Hepatocyte (in vitro differentiated cells): ENCODE data around the gene BLOC1S4. TPM values are rescaled to one million over a fixed set of nuclear protein-coding genes. Genes with fewer than 3 reads are reported as not detected.

Experiments
- DNase-seq: peaks from one replicate; pipeline ENCODE4 v3.0.0-alpha.2; 2016; ENCODE audit warnings: low spot score
- H2AFZ ChIP-seq: fragments of 200-600 bp; sonication (generic); 2 replicates; pipeline ENCODE4 v1.6.0; 2016; ENCODE audit warnings: antibody characterized with exemption, mild to moderate bottlenecking
- H3K27ac ChIP-seq: fragments of 200-600 bp; sonication (generic); 2 replicates; pipeline ENCODE4 v1.5.1; 2016; ENCODE audit warnings: mild to moderate bottlenecking
- H3K27me3 ChIP-seq: fragments of 200-600 bp; sonication (generic); 2 replicates; pipeline ENCODE4 v1.6.1; 2016
- H3K36me3 ChIP-seq: fragments of 200-600 bp; sonication (generic); replicated peaks from 2 replicates; pipeline ENCODE4 v1.5.1; 2016; ENCODE audit warnings: low read depth; ENCODE audit not compliant: insufficient read depth
- H3K4me1 ChIP-seq: fragments of 200-600 bp; sonication (generic); 2 replicates; pipeline ENCODE4 v1.5.1; 2016; ENCODE audit warnings: mild to moderate bottlenecking, moderate library complexity; ENCODE audit not compliant: insufficient read depth
- H3K4me2 ChIP-seq: fragments of 200-600 bp; sonication (generic); 2 replicates; pipeline ENCODE4 v1.6.0; 2016
- H3K4me3 ChIP-seq: fragments of 200-600 bp; sonication (generic); 2 replicates; pipeline ENCODE4 v1.5.1; 2016; ENCODE audit warnings: mild to moderate bottlenecking
- H3K79me2 ChIP-seq: fragments of 200-600 bp; sonication (generic); 2 replicates; pipeline ENCODE4 v1.6.0; 2017; ENCODE audit warnings: mild to moderate bottlenecking
- H3K9me2 ChIP-seq: fragments of 200-600 bp; sonication (generic); replicated peaks from 2 replicates; pipeline ENCODE4 v1.6.0; 2017; ENCODE audit warnings: mild to moderate bottlenecking; ENCODE audit not compliant: insufficient read depth
- H3K9me3 ChIP-seq: fragments of 200-600 bp; sonication (generic); 2 replicates; pipeline ENCODE4 v1.5.1; 2016; ENCODE audit warnings: low read depth, mild to moderate bottlenecking
- H4K20me1 ChIP-seq: fragments of 200-600 bp; sonication (generic); 2 replicates; pipeline ENCODE4 v1.6.0; 2016; ENCODE audit warnings: mild to moderate bottlenecking; ENCODE audit not compliant: insufficient read depth, poor library complexity, severe bottlenecking
- EZH2 ChIP-seq: fragments of 200-600 bp; sonication (generic); IDR thresholded peaks from 2 replicates; pipeline ENCODE4 v1.6.1; 2016; ENCODE audit warnings: antibody characterized with exemption, mild to moderate bottlenecking, borderline replicate concordance
- EZH2phosphoT487 ChIP-seq: fragments of 200-600 bp; sonication (generic); IDR thresholded peaks from one replicate; pipeline ENCODE4 v1.6.1; 2018; ENCODE audit warnings: antibody characterized with exemption, mild to moderate bottlenecking, low read depth, moderate library complexity; ENCODE audit not compliant: unreplicated experiment, severe bottlenecking
- WGBS: methylation state at CpG from one replicate; pipeline ENCODE4 v1.1.6; 2016; ENCODE audit warnings: low lambda C conversion rate; ENCODE audit errors: missing lambda C conversion rate; 5-methylcytosine and 5-hydroxymethylcytosine counted together
- polyA plus RNA-seq: library from polyadenylated mRNA; unstranded; fragments of >200 nt; fragmentation: Nextera tagmentation; extraction: Ambion mirVana; gene quantifications from 2 replicates; pipeline ENCODE4 v1.2.1, GENCODE V29; 2016
- total RNA-seq: library from RNA; depleted of rRNA; stranded (reverse); fragments of >200 nt; gene quantifications from 2 replicates; pipeline ENCODE4 v1.2.3, GENCODE V29; 2014
- TF ChIP-seq, protein P1 (sequence below): fragments of 200-600 bp; sonication (generic); IDR thresholded peaks from 2 replicates; pipeline ENCODE4 v1.5.1; 2016; ENCODE audit warnings: antibody characterized with exemption, mild to moderate bottlenecking; ENCODE audit not compliant: poor library complexity

BLOC1S4 gene
- total and polyA plus RNA-seq, 2 experiments from 2014 or later: 33.3 to 60.0 TPM

DNA sequence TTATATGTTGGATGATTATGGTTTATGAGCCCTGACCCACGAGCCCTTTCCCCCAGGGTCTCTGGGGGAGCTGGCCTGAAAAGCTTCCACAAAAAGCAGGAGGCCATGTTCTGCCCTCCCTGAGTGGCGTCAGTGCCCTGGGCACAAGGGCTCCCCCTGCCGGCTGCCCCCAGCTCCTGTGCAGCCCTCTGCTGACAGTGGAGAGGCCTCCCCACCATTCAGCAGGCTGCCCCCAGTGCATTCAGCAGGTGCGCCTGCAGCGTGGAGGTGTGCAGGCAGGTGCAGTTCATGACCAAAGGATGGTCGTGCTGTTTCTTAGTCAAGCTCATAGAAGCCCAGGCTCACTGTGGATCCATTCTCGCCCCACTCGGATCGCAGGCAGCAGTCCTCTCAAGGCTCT lies 34.8 kb upstream of the BLOC1S4 start:
- H3K9me2 ChIP-seq: no peaks in the 10 kb centered on the region
- no peaks in the 10 kb centered on the region for H3K27me3 ChIP-seq
- no peak for DNase-seq
- no peaks in the 10 kb centered on the region for H4K20me1 ChIP-seq
- H3K4me3 ChIP-seq: no peak overlapping the region
- no peak overlapping the region for H3K4me2 ChIP-seq
- H3K4me1 ChIP-seq: peaks cover under 1% of the 10 kb centered on the region
- WGBS: 91% methylated on average over 9 of the region's 9 CpGs
- H3K27ac ChIP-seq: no peak overlapping the region
- no peak overlapping the region for H2AFZ ChIP-seq
- H3K36me3 ChIP-seq: no peaks in the 10 kb centered on the region
- H3K79me2 ChIP-seq: peaks cover 7% of the 10 kb centered on the region
- no peaks in the 10 kb centered on the region for H3K9me3 ChIP-seq
- TF ChIP-seq EZH2 (no peak), EZH2phosphoT487 (no peak)
- TF ChIP-seq, protein P1, sequence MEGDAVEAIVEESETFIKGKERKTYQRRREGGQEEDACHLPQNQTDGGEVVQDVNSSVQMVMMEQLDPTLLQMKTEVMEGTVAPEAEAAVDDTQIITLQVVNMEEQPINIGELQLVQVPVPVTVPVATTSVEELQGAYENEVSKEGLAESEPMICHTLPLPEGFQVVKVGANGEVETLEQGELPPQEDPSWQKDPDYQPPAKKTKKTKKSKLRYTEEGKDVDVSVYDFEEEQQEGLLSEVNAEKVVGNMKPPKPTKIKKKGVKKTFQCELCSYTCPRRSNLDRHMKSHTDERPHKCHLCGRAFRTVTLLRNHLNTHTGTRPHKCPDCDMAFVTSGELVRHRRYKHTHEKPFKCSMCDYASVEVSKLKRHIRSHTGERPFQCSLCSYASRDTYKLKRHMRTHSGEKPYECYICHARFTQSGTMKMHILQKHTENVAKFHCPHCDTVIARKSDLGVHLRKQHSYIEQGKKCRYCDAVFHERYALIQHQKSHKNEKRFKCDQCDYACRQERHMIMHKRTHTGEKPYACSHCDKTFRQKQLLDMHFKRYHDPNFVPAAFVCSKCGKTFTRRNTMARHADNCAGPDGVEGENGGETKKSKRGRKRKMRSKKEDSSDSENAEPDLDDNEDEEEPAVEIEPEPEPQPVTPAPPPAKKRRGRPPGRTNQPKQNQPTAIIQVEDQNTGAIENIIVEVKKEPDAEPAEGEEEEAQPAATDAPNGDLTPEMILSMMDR: no peak

DNA sequence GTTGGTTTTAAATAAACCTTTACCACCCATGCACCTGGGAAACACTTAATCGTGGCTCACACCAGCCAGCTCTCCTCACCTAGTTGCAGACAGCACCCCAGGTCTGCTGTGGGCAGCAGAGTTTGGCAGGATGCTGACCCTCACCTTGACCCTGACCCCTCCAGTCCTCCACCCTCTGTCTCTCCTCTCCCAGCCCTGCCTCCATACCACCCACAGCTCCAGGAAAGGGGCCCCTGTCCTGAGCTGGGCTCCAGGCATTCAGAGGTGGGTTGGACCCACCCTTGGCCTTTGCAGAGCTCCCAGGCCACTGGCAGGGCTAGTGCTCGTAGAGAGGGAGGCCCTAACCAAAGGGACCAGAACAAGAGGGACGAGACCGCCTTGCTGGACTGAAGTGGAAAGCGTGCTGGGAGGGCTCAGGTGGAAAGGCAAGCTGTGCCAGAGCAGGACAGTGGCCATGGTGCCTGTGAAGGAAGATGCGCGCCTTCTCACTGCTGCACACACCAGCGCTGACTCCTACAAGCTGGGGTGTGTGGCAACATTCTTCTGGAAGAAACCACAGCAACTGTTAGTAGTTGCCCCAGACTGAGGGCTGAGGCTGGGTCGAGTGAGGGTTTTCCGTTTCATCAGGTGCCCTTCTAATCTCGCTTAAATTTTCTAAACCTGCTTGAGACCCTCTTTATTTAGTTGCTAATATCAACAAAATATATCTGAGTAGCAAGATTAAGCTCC lies 32.9 kb upstream of the BLOC1S4 start:
- no peaks in the 10 kb centered on the region for H3K9me2 ChIP-seq

DNA sequence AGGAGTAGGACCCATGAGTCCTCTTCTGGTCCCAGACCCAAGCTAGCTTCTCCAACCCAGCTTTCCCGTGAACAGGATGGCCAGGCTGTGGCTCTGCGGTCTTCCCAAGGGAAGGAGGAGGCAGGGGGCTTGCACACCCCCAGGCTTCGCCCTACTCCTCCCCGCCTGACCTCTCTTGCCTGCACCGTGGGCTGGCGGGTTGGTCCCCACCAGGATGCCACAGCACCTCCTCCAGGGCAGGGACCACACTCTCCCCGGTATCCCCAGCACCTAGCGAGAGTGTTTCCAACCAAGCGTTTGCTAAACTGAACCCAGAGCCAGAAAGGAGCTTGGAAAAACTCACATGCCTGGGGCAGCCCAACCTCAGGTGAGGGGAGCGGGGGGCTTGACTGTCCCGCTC lies 31.3 kb upstream of the BLOC1S4 start:
- H3K4me3 ChIP-seq: no peak overlapping the region
- H3K9me3 ChIP-seq: no peaks in the 10 kb centered on the region
- no peaks in the 10 kb centered on the region for H3K9me2 ChIP-seq
- no peak overlapping the region for H3K27ac ChIP-seq
- H3K27me3 ChIP-seq: no peaks in the 10 kb centered on the region
- H3K79me2 ChIP-seq: peaks cover 5% of the 10 kb centered on the region
- H2AFZ ChIP-seq: no peak overlapping the region
- no peak for DNase-seq
- TF ChIP-seq EZH2 (no peak), EZH2phosphoT487 (no peak)
- TF ChIP-seq, protein P1: no peak
- WGBS: 97% methylated on average over 11 of the region's 11 CpGs
- no peaks in the 10 kb centered on the region for H4K20me1 ChIP-seq
- H3K4me2 ChIP-seq: no peak overlapping the region
- no peaks in the 10 kb centered on the region for H3K36me3 ChIP-seq
- peaks cover 18% of the 10 kb centered on the region for H3K4me1 ChIP-seq

More for the DNA sequence above, 32.9 kb upstream of the BLOC1S4 start:
- no peaks in the 10 kb centered on the region for H4K20me1 ChIP-seq
- no peaks in the 10 kb centered on the region for H3K27me3 ChIP-seq
- peaks cover 5% of the 10 kb centered on the region for H3K79me2 ChIP-seq
- H3K4me3 ChIP-seq: no peak overlapping the region
- H3K4me2 ChIP-seq: no peak overlapping the region
- DNase-seq: no peak
- no peaks in the 10 kb centered on the region for H3K9me3 ChIP-seq
- TF ChIP-seq EZH2 (no peak), EZH2phosphoT487 (no peak)
- TF ChIP-seq, protein P1: no peak
- H3K27ac ChIP-seq: no peak overlapping the region
- H3K4me1 ChIP-seq: peaks cover 4% of the 10 kb centered on the region
- WGBS: 86% methylated on average over 11 of the region's 11 CpGs
- no peak overlapping the region for H2AFZ ChIP-seq
- no peaks in the 10 kb centered on the region for H3K36me3 ChIP-seq
